IgD-negative memory B cell (primary cell): ENCODE measurements around the gene TP63. TPM values are rescaled to one million over a fixed set of nuclear protein-coding genes. Genes with fewer than 3 reads are reported as not detected.

ENCODE experiments used
- H3K27ac Mint-ChIP-seq, 3 donors: one replicate each; pipeline ENCODE4 v1.8.0; 2020 to 2022; ENCODE audit warnings: mild to moderate bottlenecking in 3 of 3, mixed read lengths in 3 of 3, moderate library complexity in 1 of 3
- H3K27me3 Mint-ChIP-seq: one replicate; pipeline ENCODE4 v1.8.0; 2021; ENCODE audit warnings: mixed read lengths
- H3K36me3 Mint-ChIP-seq: one replicate; pipeline ENCODE4 v1.8.0; 2020; ENCODE audit warnings: mild to moderate bottlenecking, mixed read lengths
- H3K4me1 Mint-ChIP-seq, 3 donors: one replicate each; pipeline ENCODE4 v1.8.0; 2020 to 2022; ENCODE audit warnings: mixed read lengths in 3 of 3, mild to moderate bottlenecking in 1 of 3
- H3K4me3 Mint-ChIP-seq, 4 donors: one replicate each; pipeline ENCODE4 v1.8.0; 2020 to 2022; ENCODE audit warnings: mild to moderate bottlenecking in 4 of 4, mixed read lengths in 4 of 4, moderate library complexity in 3 of 4
- H3K9me3 Mint-ChIP-seq, 3 donors: one replicate each; pipeline ENCODE4 v1.8.0; 2020 to 2021; ENCODE audit warnings: mixed read lengths in 3 of 3, mild to moderate bottlenecking in 1 of 3
- polyA plus RNA-seq: library from polyadenylated mRNA; unstranded; fragments of 300-500 nt; fragmentation: Illumina TruSeq; gene quantifications from one replicate; pipeline ENCODE4 v1.2.3, GENCODE V29; 2021

TP63 gene
- polyA plus RNA-seq, 1 donor from 2014 or later, result 1.0 TPM

- no peak overlapping the region for H3K4me3 Mint-ChIP-seq
- H3K36me3 Mint-ChIP-seq, result no peaks in the 10 kb centered on the region
- no peaks in the 10 kb centered on the region for H3K9me3 Mint-ChIP-seq
- peaks cover 3% of the 10 kb centered on the region for H3K27me3 Mint-ChIP-seq
- H3K4me1 Mint-ChIP-seq, result no peaks in the 10 kb centered on the region
- H3K27ac Mint-ChIP-seq, result no peak overlapping the region
Observed at GRCh38 chr3:189805375-189806067, 174.3 kb downstream of the TP63 start.

GRCh38 chr3:189806171-189806951, 175.2 kb downstream of the TP63 start:
- Mint-ChIP-seq H3K27me3 (peaks cover 3% of the 10 kb centered on the region), H3K9me3 (no peaks in the 10 kb centered on the region), H3K4me1 (no peaks in the 10 kb centered on the region), H3K27ac (peak overlapping the region in 1 of 3 donors; percentile 6), H3K36me3 (no peaks in the 10 kb centered on the region), H3K4me3 (no peak overlapping the region)

GRCh38 chr3:189808246-189809007, 177.2 kb downstream of the TP63 start:
- H3K36me3 Mint-ChIP-seq, result no peaks in the 10 kb centered on the region
- peaks cover 3% of the 10 kb centered on the region for H3K27me3 Mint-ChIP-seq
- H3K27ac Mint-ChIP-seq, result no peak overlapping the region
- H3K9me3 Mint-ChIP-seq, result no peaks in the 10 kb centered on the region
- H3K4me3 Mint-ChIP-seq, result no peak overlapping the region
- no peaks in the 10 kb centered on the region for H3K4me1 Mint-ChIP-seq

- no peak overlapping the region for H3K4me3 Mint-ChIP-seq
- no peak overlapping the region for H3K27ac Mint-ChIP-seq
- H3K36me3 Mint-ChIP-seq, result no peaks in the 10 kb centered on the region
- no peaks in the 10 kb centered on the region for H3K9me3 Mint-ChIP-seq
- no peaks in the 10 kb centered on the region for H3K4me1 Mint-ChIP-seq
- peaks cover 3% of the 10 kb centered on the region for H3K27me3 Mint-ChIP-seq
Observed at GRCh38 chr3:189809583-189809982, 178.4 kb downstream of the TP63 start.

GRCh38 chr3:189812806-189813465, 181.7 kb downstream of the TP63 start:
- no peak overlapping the region for H3K27ac Mint-ChIP-seq
- no peaks in the 10 kb centered on the region for H3K9me3 Mint-ChIP-seq
- peaks cover 2% of the 10 kb centered on the region for H3K36me3 Mint-ChIP-seq
- peaks cover 1% of the 10 kb centered on the region for H3K27me3 Mint-ChIP-seq
- H3K4me1 Mint-ChIP-seq, result no peaks in the 10 kb centered on the region
- H3K4me3 Mint-ChIP-seq, result no peak overlapping the region

GRCh38 chr3:189813647-189814240, 182.6 kb downstream of the TP63 start:
- peaks cover 1% of the 10 kb centered on the region for H3K27me3 Mint-ChIP-seq
- H3K4me1 Mint-ChIP-seq, result no peaks in the 10 kb centered on the region
- H3K9me3 Mint-ChIP-seq, result no peaks in the 10 kb centered on the region
- peaks cover 2% of the 10 kb centered on the region for H3K36me3 Mint-ChIP-seq
- no peak overlapping the region for H3K4me3 Mint-ChIP-seq
- no peak overlapping the region for H3K27ac Mint-ChIP-seq

- H3K9me3 Mint-ChIP-seq, result no peaks in the 10 kb centered on the region
- H3K27me3 Mint-ChIP-seq, result no peaks in the 10 kb centered on the region
- peaks cover 0 to 3% (median 1%) of the 10 kb centered on the region in 3 donors for H3K4me1 Mint-ChIP-seq
- H3K36me3 Mint-ChIP-seq, result no peaks in the 10 kb centered on the region
- no peak overlapping the region for H3K27ac Mint-ChIP-seq
- no peak overlapping the region for H3K4me3 Mint-ChIP-seq
Observed at GRCh38 chr3:189820365-189820720, 189.2 kb downstream of the TP63 start.

GRCh38 chr3:189821262-189821661, 190.1 kb downstream of the TP63 start:
- H3K9me3 Mint-ChIP-seq, result no peaks in the 10 kb centered on the region
- H3K27me3 Mint-ChIP-seq, result no peaks in the 10 kb centered on the region
- H3K4me3 Mint-ChIP-seq, result no peak overlapping the region
- H3K4me1 Mint-ChIP-seq, result peaks cover 0 to 3% (median 1%) of the 10 kb centered on the region in 3 donors
- H3K27ac Mint-ChIP-seq, result no peak overlapping the region
- H3K36me3 Mint-ChIP-seq, result no peaks in the 10 kb centered on the region

GRCh38 chr3:189822726-189823125, 191.5 kb downstream of the TP63 start:
- Mint-ChIP-seq H3K27me3 (no peaks in the 10 kb centered on the region), H3K36me3 (no peaks in the 10 kb centered on the region), H3K9me3 (no peaks in the 10 kb centered on the region), H3K4me1 (peaks cover 0 to 3% (median 1%) of the 10 kb centered on the region in 3 donors), H3K27ac (no peak overlapping the region), H3K4me3 (no peak overlapping the region)

GRCh38 chr3:189824629-189825312, 193.6 kb downstream of the TP63 start:
- peaks cover 2% of the 10 kb centered on the region for H3K27me3 Mint-ChIP-seq

GRCh38 chr3:189826566-189826965, 195.4 kb downstream of the TP63 start:
- Mint-ChIP-seq H3K9me3 (no peaks in the 10 kb centered on the region), H3K27me3 (peaks cover 2% of the 10 kb centered on the region), H3K4me1 (no peaks in the 10 kb centered on the region), H3K27ac (no peak overlapping the region), H3K4me3 (no peak overlapping the region), H3K36me3 (no peaks in the 10 kb centered on the region)

More at GRCh38 chr3:189824629-189825312, 193.6 kb downstream of the TP63 start:
- Mint-ChIP-seq H3K4me1 (peaks cover 0 to 3% (median 1%) of the 10 kb centered on the region in 3 donors), H3K4me3 (no peak overlapping the region), H3K9me3 (no peaks in the 10 kb centered on the region), H3K27ac (no peak overlapping the region), H3K36me3 (no peaks in the 10 kb centered on the region)

- Mint-ChIP-seq H3K27me3 (peaks cover 2% of the 10 kb centered on the region), H3K9me3 (no peaks in the 10 kb centered on the region), H3K4me3 (no peak overlapping the region), H3K4me1 (no peaks in the 10 kb centered on the region), H3K36me3 (no peaks in the 10 kb centered on the region), H3K27ac (no peak overlapping the region)
Observed at GRCh38 chr3:189827108-189827507, 195.9 kb downstream of the TP63 start.

GRCh38 chr3:189830401-189830800, 199.2 kb downstream of the TP63 start:
- H3K4me3 Mint-ChIP-seq, result no peak overlapping the region
- no peak overlapping the region for H3K27ac Mint-ChIP-seq
- no peaks in the 10 kb centered on the region for H3K4me1 Mint-ChIP-seq
- H3K27me3 Mint-ChIP-seq, result peaks cover 2% of the 10 kb centered on the region
- H3K9me3 Mint-ChIP-seq, result no peaks in the 10 kb centered on the region
- no peaks in the 10 kb centered on the region for H3K36me3 Mint-ChIP-seq

GRCh38 chr3:189833266-189833665, 202.1 kb downstream of the TP63 start:
- Mint-ChIP-seq H3K9me3 (no peaks in the 10 kb centered on the region), H3K4me1 (peaks cover 0 to 3% (median 0%) of the 10 kb centered on the region in 3 donors), H3K4me3 (no peak overlapping the region), H3K27ac (no peak overlapping the region), H3K27me3 (peaks cover 2% of the 10 kb centered on the region), H3K36me3 (peaks cover 2% of the 10 kb centered on the region)
